ENCODE results near the gene MED12L.
A peak's percentile ranks its signal among the peaks of the same experiment; 100 is the strongest.

The MED12L gene

GRCh38 chr3:151175952-151176351, 90.5 kb downstream of the MED12L start:
- H3K27me3 ChIP-seq (ENCODE audit: insufficient read depth, low read depth, severe bottlenecking), result no peaks in the 10 kb centered on the region
- no peak for DNase-seq
- no peak overlapping the region for H3K4me3 ChIP-seq (ENCODE audit: low read depth, low read length)
- no peak overlapping the region for H3K27ac ChIP-seq
- H3K9me3 ChIP-seq (ENCODE audit: severe bottlenecking), result no peaks in the 10 kb centered on the region
- H3K36me3 ChIP-seq, result no peaks in the 10 kb centered on the region
- TF ChIP-seq CTCF (IDR thresholded peaks at IDR 0.05; ENCODE audit: low read depth, low read length), result no peak

GRCh38 chr3:151178208-151178845, 92.9 kb downstream of the MED12L start:
- H3K27ac ChIP-seq, result no peak overlapping the region
- H3K9me3 ChIP-seq (ENCODE audit: severe bottlenecking), result no peaks in the 10 kb centered on the region
- no peaks in the 10 kb centered on the region for H3K36me3 ChIP-seq
- TF ChIP-seq CTCF (IDR thresholded peaks at IDR 0.05; ENCODE audit: low read depth, low read length), result no peak
- DNase-seq, result no peak
- no peak overlapping the region for H3K4me3 ChIP-seq (ENCODE audit: low read depth, low read length)
- H3K27me3 ChIP-seq (ENCODE audit: insufficient read depth, low read depth, severe bottlenecking), result no peaks in the 10 kb centered on the region

- no peak overlapping the region for H3K4me3 ChIP-seq (ENCODE audit: low read depth, low read length)
- no peaks in the 10 kb centered on the region for H3K9me3 ChIP-seq (ENCODE audit: severe bottlenecking)
- DNase-seq, result no peak
- no peaks in the 10 kb centered on the region for H3K36me3 ChIP-seq
- TF ChIP-seq CTCF (IDR thresholded peaks at IDR 0.05; ENCODE audit: low read depth, low read length), result no peak
- H3K27ac ChIP-seq, result peak overlapping the region; percentile 59; the same call in 1 of the 2 replicates
- no peaks in the 10 kb centered on the region for H3K27me3 ChIP-seq (ENCODE audit: insufficient read depth, low read depth, severe bottlenecking)
These were observed 97.0 kb downstream of the MED12L start for GRCh38 chr3:151182349-151183079.

- Histone ChIP-seq H3K4me3 (ENCODE audit: low read depth, low read length) (peak overlapping the region; percentile 11), H3K36me3 (no peaks in the 10 kb centered on the region), H3K27ac (peak overlapping the region; percentile 59), H3K27me3 (ENCODE audit: insufficient read depth, low read depth, severe bottlenecking) (no peaks in the 10 kb centered on the region), H3K9me3 (ENCODE audit: severe bottlenecking) (no peaks in the 10 kb centered on the region)
- DNase-seq, result peak; percentile 21
- TF ChIP-seq CTCF (IDR thresholded peaks at IDR 0.05; ENCODE audit: low read depth, low read length), result no peak
These were observed 97.8 kb downstream of the MED12L start for GRCh38 chr3:151183265-151183671.

GRCh38 chr3:151191095-151191494, 105.6 kb downstream of the MED12L start:
- H3K36me3 ChIP-seq, result no peaks in the 10 kb centered on the region
- no peak overlapping the region for H3K4me3 ChIP-seq (ENCODE audit: low read depth, low read length)
- no peaks in the 10 kb centered on the region for H3K27me3 ChIP-seq (ENCODE audit: insufficient read depth, low read depth, severe bottlenecking)
- H3K9me3 ChIP-seq (ENCODE audit: severe bottlenecking), result no peaks in the 10 kb centered on the region
- TF ChIP-seq CTCF (IDR thresholded peaks at IDR 0.05; ENCODE audit: low read depth, low read length), result no peak
- DNase-seq, result no peak
- no peak overlapping the region for H3K27ac ChIP-seq

Measured in WERI-Rb-1 (cell line).